HFF-Myc (cell line): Measurements from ENCODE around the gene DCAF12.

Experiments
- DNase-seq: peaks from one replicate; pipeline ENCODE4 v3.0.0-alpha.2; 2011; ENCODE audit warnings: low read depth; ENCODE audit errors: extremely low read depth
- H3K4me3 ChIP-seq: replicated peaks from 2 replicates; pipeline ENCODE4 v1.5.1; 2011; ENCODE audit warnings: low read depth, mild to moderate bottlenecking, control low read depth, low read length
- TF ChIP-seq, protein P1 (sequence below): IDR thresholded peaks from 2 replicates; pipeline ENCODE4 v1.5.1; 2012; ENCODE audit warnings: mild to moderate bottlenecking, low read depth, low read length, control low read depth; ENCODE audit errors: missing control alignments

Gene DCAF12

DNA sequence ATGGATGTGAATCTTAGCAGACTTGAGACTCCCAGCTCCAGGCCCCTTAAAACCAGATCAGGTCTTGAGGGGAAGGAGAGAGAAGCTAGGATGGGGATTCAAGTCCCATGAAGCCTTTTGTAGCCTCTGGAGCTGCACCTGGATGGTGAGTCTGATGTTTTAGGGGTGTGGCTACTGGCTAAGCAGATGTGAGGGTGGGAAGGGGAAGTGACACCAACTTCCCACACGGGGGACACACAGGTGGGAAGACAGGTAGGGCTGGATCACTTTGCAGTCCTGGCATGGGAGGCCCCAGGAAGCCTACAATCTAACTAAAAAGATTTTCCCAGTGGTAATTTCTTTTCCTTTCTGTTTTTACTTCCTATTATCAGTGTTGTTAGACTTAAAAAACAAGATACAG is 39.1 kb downstream of the DCAF12 start:
- no peak for DNase-seq
- TF ChIP-seq, protein P1, sequence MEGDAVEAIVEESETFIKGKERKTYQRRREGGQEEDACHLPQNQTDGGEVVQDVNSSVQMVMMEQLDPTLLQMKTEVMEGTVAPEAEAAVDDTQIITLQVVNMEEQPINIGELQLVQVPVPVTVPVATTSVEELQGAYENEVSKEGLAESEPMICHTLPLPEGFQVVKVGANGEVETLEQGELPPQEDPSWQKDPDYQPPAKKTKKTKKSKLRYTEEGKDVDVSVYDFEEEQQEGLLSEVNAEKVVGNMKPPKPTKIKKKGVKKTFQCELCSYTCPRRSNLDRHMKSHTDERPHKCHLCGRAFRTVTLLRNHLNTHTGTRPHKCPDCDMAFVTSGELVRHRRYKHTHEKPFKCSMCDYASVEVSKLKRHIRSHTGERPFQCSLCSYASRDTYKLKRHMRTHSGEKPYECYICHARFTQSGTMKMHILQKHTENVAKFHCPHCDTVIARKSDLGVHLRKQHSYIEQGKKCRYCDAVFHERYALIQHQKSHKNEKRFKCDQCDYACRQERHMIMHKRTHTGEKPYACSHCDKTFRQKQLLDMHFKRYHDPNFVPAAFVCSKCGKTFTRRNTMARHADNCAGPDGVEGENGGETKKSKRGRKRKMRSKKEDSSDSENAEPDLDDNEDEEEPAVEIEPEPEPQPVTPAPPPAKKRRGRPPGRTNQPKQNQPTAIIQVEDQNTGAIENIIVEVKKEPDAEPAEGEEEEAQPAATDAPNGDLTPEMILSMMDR = no peak
- no peak overlapping the region for H3K4me3 ChIP-seq

DNA sequence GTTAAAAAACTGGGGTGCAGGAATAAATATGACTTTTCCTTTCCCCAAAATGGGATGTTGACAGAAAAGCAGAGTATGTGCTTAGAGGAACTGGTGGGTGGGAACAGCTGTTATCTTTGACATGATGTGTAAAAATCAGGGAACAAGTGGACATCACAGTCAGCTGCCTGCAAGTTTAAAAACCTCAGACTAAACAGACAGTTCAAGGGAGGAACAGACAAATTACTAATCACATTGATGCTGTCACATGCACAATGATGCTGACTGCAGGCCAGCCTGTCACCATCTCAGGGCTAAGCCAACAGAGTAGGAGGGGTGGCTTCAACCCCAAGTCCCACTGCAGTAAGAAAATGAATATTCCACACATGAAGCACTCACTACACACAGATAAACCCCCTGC is 39.6 kb downstream of the DCAF12 start:
- H3K4me3 ChIP-seq = no peak overlapping the region
- DNase-seq = no peak
- TF ChIP-seq, protein P1 = no peak

DNA sequence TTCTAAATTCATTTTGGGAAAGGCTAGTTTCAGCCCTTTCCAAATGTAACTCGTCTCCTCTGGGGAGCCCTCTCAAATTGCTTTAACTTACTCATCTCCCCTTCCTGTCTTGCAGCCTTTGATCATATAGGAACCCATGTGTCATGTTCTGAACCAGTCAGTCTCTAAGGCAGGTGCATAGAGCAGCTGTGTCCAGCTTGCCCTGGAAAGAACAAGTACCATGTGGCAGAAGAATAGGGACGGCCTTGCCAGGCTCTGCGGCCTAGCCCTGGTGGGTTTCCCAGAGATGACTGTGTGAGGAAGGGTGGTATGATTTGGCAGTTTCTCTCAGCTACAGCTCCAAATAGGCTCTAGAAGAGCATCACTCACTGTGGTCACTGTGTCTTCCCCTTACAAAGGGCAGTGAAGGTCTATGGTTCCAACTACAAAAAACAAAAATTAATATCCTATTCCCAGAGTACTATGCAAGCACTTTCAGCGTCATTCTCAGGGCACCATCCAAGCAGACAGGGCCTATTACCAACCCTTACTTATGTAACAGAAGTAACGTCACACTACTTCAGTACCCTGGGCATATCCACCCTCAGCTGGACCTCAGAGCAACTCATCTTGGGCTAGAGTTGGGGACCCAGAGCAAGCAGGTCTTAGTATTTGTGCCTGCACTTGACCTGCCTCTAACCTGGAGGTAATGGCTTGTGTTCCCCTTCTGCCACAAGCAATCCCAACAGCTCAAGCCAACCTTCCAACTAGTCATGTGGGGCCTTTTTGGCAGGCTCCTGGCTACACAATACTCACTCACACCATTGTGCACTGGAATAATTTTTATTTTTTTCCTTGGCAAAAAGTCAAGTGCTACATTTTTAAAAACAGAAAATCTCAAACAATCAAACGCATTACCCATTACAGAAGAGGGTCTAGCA is 40.7 kb downstream of the DCAF12 start:
- no peak for DNase-seq
- TF ChIP-seq, protein P1 = no peak
- no peak overlapping the region for H3K4me3 ChIP-seq

DNA sequence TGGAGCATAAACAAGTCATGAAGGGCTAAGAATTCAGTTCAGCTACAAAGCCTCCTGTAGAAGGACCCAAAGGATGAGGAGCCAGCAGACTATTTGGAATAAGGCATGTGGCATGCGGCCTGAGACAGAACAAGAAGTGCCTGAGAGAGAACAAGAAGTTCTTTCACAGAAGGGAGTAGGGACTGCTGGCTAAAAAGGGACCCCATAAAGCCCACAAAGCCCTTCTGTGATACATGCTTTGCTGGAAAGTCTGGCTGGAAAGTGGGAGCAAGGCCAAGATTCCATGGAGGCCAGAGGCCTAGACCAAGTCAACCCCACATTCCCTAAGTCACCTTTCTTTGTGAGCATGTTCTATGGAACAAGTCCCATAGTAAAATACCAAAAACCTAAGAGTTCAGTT is 41.9 kb downstream of the DCAF12 start:
- H3K4me3 ChIP-seq = no peak overlapping the region
- TF ChIP-seq, protein P1 = no peak
- no peak for DNase-seq

DNA sequence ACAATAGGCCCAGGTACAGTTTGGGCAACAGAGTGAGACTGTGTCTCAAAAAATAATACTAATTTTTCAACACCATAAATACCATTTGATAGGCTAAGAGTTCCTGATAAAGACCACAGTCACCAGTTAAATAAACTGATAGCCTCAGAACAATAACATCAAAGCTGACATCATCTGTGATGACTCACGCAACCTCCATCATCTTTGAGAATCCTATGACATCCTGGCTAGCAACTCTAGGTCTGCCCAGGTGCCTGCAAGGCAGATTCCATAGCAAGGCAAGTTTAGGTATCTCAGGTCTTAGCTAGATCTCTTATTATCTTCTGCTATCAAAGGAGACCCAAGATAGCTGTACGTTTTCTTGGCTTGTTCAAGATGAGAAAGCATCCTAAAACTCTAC is 47.3 kb downstream of the DCAF12 start:
- no peak overlapping the region for H3K4me3 ChIP-seq
- TF ChIP-seq, protein P1 = no peak
- DNase-seq = no peak

DNA sequence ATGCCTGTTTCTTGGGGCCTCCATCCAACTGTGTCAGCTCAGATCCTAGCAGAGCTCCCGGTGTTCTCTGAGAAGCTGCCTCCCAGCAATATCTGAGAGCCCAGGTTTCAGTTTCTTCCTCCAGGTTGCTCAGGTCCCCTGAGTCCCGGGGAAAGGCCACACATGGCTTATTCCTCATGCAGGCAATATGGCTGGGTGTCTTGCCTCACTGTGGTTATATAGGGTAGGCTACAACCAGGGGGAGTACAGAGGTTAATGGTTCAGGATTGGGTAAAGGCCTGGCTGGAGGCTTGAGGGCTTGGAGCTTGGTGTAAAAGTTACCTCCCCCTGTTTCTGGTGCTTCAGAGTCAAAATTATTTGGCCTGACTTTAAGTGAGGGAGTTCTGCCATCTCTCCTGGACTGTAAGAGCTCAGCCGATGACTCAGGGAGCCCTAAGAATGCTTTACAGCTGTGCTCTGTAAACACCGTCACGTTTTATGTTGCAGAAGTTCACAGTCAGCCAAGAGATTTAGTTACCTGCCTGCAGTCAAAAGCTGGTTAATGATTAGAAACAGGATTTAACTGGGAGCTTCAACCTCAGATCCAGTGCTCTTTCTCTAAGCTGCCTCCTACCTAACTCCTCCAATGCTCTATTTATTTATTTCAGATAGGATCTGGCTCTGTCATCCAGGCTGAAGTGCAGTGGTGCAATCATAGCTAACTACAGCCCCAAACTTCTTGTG is 53.5 kb downstream of the DCAF12 start:
- H3K4me3 ChIP-seq = no peak overlapping the region
- DNase-seq = peak; percentile 83
- TF ChIP-seq, protein P1 = no peak
